ENCODE results near the gene SNN.

DNA sequence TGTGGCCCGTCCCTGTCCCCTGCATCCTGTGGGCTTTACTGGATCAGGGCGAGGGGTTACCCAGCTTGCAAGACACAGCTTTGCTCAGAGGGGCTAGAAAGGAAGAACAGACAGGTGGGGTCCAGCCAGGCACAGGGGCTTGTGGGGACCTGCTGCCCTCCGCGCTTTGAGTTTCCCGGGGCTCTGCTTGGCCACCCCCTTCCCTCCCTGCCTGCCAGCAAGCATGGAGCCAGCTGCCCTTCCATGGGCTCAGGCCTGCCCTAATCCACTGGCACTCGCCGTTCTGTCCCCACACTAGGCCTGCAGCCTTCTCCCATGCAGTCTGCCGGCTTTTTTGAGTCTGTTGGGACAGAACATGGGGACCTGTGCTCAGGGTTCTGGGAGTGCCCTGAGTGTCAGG is 3.4 kb downstream of the SNN start:
- TF ChIP-seq EZH2phosphoT487 (IDR thresholded peaks at IDR 0.05; ENCODE audit: insufficient read depth, low read depth), result no peak
- no peak for TF ChIP-seq EZH2 (IDR thresholded peaks at IDR 0.05; ENCODE audit: insufficient read depth, poor library complexity, severe bottlenecking)

Measured in GM23248 (cell line).